Kidney epithelial cell (primary cell): ENCODE measurements around the gene KRT9. TPM values are rescaled to one million over a fixed set of nuclear protein-coding genes. Genes with fewer than 3 reads are reported as not detected.
"Not testable (repeated sequence)": the region's sequence is repeated elsewhere in the genome, so short reads cannot be mapped to it uniquely, and the experiment has no call there.

Experiments
- DNase-seq: peaks from one replicate; pipeline ENCODE4 v3.0.0-alpha.2; 2010; ENCODE audit warnings: low read depth
- H3K27me3 ChIP-seq: 2 replicates; pipeline ENCODE4 v1.6.0; 2011; ENCODE audit warnings: low read length; ENCODE audit not compliant: control insufficient read depth, insufficient read depth
- H3K36me3 ChIP-seq: 2 replicates; pipeline ENCODE4 v1.5.1; 2011; ENCODE audit warnings: low read length; ENCODE audit not compliant: control insufficient read depth, insufficient read depth
- H3K4me3 ChIP-seq: 2 replicates; pipeline ENCODE4 v1.5.1; 2011; ENCODE audit warnings: low read depth, mild to moderate bottlenecking, control low read depth, low read length
- total RNA-seq: library from RNA; depleted of rRNA; stranded (reverse); fragments of >200 nt; gene quantifications from 2 replicates; pipeline ENCODE4 v1.2.3, GENCODE V29; 2015
- TF ChIP-seq, protein P1 (sequence below): IDR thresholded peaks from 2 replicates; pipeline ENCODE4 v1.5.1; 2011; ENCODE audit warnings: mild to moderate bottlenecking, moderate library complexity, low read length, control low read depth, inconsistent platforms; ENCODE audit not compliant: insufficient read depth, poor library complexity, severe bottlenecking

Gene KRT9
- total RNA-seq, 1 donor from 2014 or later: not detected

DNA sequence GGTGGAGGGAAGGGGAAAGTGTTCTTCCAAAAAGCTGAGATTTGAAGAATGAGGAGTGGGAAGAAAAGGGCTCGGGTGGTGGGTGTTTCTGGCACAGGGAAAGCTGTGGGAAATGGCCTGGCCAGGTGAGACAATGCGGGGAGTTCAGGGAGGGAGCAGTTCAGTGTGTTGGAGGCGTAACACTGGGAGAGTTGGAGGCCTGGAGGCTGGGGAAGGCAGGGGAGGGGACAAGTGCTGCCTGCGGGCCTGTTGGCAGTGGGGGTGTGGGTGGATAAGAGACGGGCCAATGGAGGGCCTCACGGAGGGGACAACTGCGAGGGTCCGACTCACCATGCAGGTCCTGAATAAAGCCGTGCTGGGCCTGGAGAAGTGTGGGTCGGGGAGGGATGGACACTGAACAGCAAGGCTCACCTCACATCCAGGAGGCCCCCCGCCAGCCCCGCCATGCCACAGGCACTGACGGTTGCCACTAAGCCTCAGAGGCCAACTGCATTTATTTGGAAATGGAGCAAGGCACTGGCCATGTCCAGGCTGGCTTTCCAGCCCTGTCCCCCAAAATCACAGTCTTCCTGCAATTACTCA, 25.9 kb downstream of the KRT9 start:
- DNase-seq: no peak
- Histone ChIP-seq H3K36me3 (no peaks in the 10 kb centered on the region), H3K27me3 (no peaks in the 10 kb centered on the region), H3K4me3 (no peak overlapping the region)
- TF ChIP-seq, protein P1, sequence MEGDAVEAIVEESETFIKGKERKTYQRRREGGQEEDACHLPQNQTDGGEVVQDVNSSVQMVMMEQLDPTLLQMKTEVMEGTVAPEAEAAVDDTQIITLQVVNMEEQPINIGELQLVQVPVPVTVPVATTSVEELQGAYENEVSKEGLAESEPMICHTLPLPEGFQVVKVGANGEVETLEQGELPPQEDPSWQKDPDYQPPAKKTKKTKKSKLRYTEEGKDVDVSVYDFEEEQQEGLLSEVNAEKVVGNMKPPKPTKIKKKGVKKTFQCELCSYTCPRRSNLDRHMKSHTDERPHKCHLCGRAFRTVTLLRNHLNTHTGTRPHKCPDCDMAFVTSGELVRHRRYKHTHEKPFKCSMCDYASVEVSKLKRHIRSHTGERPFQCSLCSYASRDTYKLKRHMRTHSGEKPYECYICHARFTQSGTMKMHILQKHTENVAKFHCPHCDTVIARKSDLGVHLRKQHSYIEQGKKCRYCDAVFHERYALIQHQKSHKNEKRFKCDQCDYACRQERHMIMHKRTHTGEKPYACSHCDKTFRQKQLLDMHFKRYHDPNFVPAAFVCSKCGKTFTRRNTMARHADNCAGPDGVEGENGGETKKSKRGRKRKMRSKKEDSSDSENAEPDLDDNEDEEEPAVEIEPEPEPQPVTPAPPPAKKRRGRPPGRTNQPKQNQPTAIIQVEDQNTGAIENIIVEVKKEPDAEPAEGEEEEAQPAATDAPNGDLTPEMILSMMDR: no peak

DNA sequence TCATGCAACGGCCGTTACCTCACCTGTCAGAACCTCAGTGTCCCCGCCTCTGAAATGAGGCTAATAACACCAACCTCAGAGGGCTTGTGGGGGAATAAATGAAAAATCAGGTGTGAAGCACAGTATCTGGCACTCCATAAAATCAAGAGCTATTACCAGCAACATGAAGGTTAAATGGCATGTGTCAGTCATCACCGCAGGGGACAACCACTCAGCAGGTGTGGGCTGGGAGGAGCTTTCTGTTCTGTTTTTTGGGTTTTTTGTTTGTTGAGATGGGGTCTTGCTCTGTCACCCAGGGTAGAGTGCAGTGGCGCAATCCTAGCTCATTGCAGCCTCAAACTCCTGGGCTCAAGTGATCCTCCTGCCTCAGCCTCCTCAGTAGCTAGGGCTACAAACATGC, 26.9 kb downstream of the KRT9 start:
- Histone ChIP-seq H3K36me3 (no peaks in the 10 kb centered on the region), H3K4me3 (no peak overlapping the region), H3K27me3 (no peaks in the 10 kb centered on the region)
- TF ChIP-seq, protein P1: no peak
- DNase-seq: no peak

DNA sequence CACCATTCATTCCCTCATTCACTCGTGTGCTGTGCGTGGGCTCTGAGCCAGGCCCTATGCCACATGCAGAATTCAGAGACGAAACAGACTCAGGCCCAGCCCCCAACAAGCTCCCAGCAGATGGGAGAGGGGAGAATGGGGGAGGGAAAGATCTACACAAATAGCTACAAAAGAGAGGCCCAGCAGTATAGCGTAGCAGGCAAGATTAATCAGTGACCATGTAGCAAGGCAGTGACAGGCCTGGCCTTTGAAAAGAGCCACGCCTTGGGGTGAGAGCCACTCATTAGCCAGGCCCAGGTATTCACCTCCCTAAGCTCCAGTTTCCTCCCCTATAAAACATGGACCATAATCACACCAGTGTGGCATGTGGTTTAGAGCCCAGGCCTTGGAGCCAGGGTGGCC, 27.4 kb downstream of the KRT9 start:
- Histone ChIP-seq H3K4me3 (no peak overlapping the region), H3K36me3 (no peaks in the 10 kb centered on the region), H3K27me3 (no peaks in the 10 kb centered on the region)
- TF ChIP-seq, protein P1: no peak
- peak; percentile 37 for DNase-seq

DNA sequence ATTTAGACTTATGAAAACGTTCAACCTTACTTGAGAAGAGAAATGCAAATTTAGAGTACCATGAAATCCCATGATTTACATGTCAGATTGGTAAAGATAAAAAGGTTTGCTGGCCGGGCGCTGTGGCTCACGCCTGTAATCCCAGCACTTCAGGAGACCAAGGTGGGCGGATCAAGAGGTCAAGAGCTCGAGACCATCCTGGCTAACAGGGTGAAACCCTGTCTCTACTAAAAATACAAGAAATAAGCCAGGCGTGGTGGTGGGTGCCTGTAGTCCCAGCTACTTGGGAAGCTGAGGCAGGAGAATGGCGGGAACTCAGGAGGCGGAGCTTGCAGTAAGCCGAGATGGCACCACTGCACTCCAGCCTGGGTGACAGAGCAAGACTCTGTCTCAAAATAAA, 29.1 kb downstream of the KRT9 start:
- H3K36me3 ChIP-seq, DNase-seq, H3K27me3 ChIP-seq, H3K4me3 ChIP-seq: not testable (repeated sequence)

DNA sequence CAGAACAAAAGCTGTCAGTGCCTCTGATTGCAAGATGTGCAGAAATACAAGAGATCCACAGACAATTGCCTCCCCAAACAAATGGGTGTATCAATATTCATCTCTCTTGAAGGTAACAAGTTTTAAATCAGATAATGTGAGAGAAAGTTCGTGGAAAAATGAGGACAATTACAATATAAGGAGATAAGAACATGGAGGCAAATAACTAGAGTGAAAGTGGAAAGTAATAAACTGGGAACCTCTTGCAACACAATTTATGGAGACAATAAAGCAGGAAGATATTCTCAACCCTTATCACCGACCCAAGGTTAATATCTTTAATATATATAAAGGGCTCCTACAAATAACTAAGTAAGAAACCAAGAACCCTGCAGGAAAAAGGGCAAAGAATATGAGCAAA, 29.5 kb downstream of the KRT9 start:
- Histone ChIP-seq H3K27me3 (no peaks in the 10 kb centered on the region), H3K36me3 (no peaks in the 10 kb centered on the region), H3K4me3 (no peak overlapping the region)
- no peak for DNase-seq
- TF ChIP-seq, protein P1: no peak

DNA sequence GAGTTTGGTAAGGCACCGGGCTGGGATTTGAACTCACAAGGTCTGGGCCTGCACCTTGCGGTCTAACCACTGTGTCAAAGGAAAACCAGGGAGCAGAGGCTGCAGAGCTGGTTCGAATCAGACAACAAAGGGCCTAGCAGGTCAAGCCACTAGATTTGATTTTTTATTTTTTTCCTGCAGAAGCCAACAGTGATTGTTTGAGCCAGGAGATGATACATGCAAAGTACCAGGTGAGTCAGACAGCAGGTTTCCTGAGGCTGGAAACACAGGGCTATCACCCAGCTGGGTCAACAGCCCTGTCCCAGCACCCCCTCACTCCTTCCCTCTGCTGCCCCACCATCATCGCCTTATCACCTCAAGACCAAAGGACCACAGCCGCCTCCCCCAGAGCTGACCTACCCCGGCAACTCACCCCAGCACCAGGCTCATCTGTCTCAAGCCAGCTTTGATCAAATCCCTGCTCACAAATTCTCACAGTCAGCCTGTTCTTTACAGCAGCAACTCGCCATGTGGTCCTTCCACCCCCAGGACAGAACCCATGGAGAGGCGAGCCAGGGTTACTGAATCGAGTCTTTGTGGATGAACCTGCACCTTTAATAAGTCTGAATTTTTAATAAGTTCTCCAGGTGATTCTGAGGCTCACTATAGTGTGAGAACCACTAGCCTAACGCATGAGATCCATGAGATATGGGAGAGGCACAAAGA, 30.8 kb downstream of the KRT9 start:
- Histone ChIP-seq H3K4me3 (no peak overlapping the region), H3K27me3 (no peaks in the 10 kb centered on the region), H3K36me3 (no peaks in the 10 kb centered on the region)
- TF ChIP-seq, protein P1: no peak
- no peak for DNase-seq
